Neural cell (in vitro differentiated cells): ENCODE data around the gene KRTAP5-1. TPM values are rescaled to one million over a fixed set of nuclear protein-coding genes. Genes with fewer than 3 reads are reported as not detected.
"Not testable (repeated sequence)": the region's sequence is repeated elsewhere in the genome, so short reads cannot be mapped to it uniquely, and the experiment has no call there.

Experiments
- H2AFZ ChIP-seq: fragments of 200-600, 300-800 bp; sonication (generic), shearing (Covaris generic); 2 replicates; pipeline ENCODE4 v1.6.0; 2014; ENCODE audit warnings: low read depth, mild to moderate bottlenecking, antibody characterized with exemption, low read length, moderate library complexity
- H3F3A ChIP-seq: fragments of 200-600 bp; shearing (Covaris generic); 2 replicates; pipeline ENCODE4 v1.6.1; 2016; ENCODE audit warnings: mild to moderate bottlenecking, moderate library complexity, mixed read lengths, antibody characterized with exemption, low read length; ENCODE audit not compliant: insufficient read depth, poor library complexity, severe bottlenecking
- H3K27ac ChIP-seq: fragments of 200-600, 300-800 bp; sonication (generic), shearing (Covaris generic); 2 replicates; pipeline ENCODE4 v1.5.1; 2014; ENCODE audit warnings: mild to moderate bottlenecking, low read length, moderate library complexity
- H3K27me3 ChIP-seq: fragments of 300-800, 200-600 bp; sonication (generic), shearing (Covaris generic); 2 replicates; pipeline ENCODE4 v1.6.0; 2014; ENCODE audit warnings: mild to moderate bottlenecking, low read depth, low read length, moderate library complexity; ENCODE audit not compliant: insufficient read depth
- H3K36me3 ChIP-seq: fragments of 300-800, 200-600 bp; sonication (generic), shearing (Covaris generic); 2 replicates; pipeline ENCODE4 v1.5.1; 2014; ENCODE audit warnings: mild to moderate bottlenecking, antibody characterized with exemption, low read length, moderate library complexity; ENCODE audit not compliant: insufficient read depth
- H3K4me2 ChIP-seq: fragments of 300-800, 200-600 bp; sonication (generic), shearing (Covaris generic); 2 replicates; pipeline ENCODE4 v1.6.0; 2014; ENCODE audit warnings: mild to moderate bottlenecking, low read length
- H3K4me3 ChIP-seq: fragments of 300-800, 200-600 bp; sonication (generic), shearing (Covaris generic); 2 replicates; pipeline ENCODE4 v1.5.1; 2014; ENCODE audit warnings: mild to moderate bottlenecking, low read length, moderate library complexity
- H3K79me2 ChIP-seq: fragments of 200-600 bp; shearing (Covaris generic); replicated peaks from 2 replicates; pipeline ENCODE4 v1.6.0; 2014; ENCODE audit warnings: mild to moderate bottlenecking, low read length, moderate library complexity; ENCODE audit not compliant: insufficient read depth
- H3K9ac ChIP-seq: fragments of 300-800, 200-600 bp; sonication (generic), shearing (Covaris generic); 2 replicates; pipeline ENCODE4 v1.6.1; 2016; ENCODE audit warnings: mild to moderate bottlenecking, low read length, mixed read lengths
- H3K9me2 ChIP-seq: fragments of 200-600 bp; shearing (Covaris generic); 2 replicates; pipeline ENCODE4 v1.6.1; 2016; ENCODE audit warnings: mild to moderate bottlenecking, low read length, mixed read lengths; ENCODE audit not compliant: insufficient read depth
- H3K9me3 ChIP-seq: fragments of 200-600, 300-800 bp; sonication (generic), shearing (Covaris generic); 2 replicates; pipeline ENCODE4 v1.6.1; 2016; ENCODE audit warnings: mild to moderate bottlenecking, mixed run types, low read length, moderate library complexity, mixed read lengths
- H4K20me1 ChIP-seq: fragments of 200-600 bp; shearing (Covaris generic); 2 replicates; pipeline ENCODE4 v1.6.1; 2016; ENCODE audit warnings: mild to moderate bottlenecking, mixed run types; ENCODE audit not compliant: insufficient read depth
- EP300 ChIP-seq: fragments of 450-650 bp; conservative IDR thresholded peaks from 2 replicates; pipeline ENCODE4 v1.6.1; 2014; ENCODE audit warnings: antibody characterized with exemption, mild to moderate bottlenecking, moderate library complexity; ENCODE audit not compliant: poor library complexity, severe bottlenecking
- EZH2 ChIP-seq: fragments of 200-600, 300-800 bp; shearing (Covaris generic), sonication (generic); IDR thresholded peaks from 2 replicates; pipeline ENCODE4 v1.6.1; 2014; ENCODE audit warnings: antibody characterized with exemption, low read length, borderline replicate concordance, mild to moderate bottlenecking; ENCODE audit not compliant: insufficient read depth, poor library complexity, severe bottlenecking
- MXI1 ChIP-seq: fragments of 450-650 bp; conservative IDR thresholded peaks from 2 replicates; pipeline ENCODE4 v1.6.1; 2014; ENCODE audit warnings: antibody characterized with exemption, mild to moderate bottlenecking; ENCODE audit not compliant: poor library complexity, severe bottlenecking
- POLR2AphosphoS5 ChIP-seq: IDR thresholded peaks from 2 replicates; pipeline ENCODE4 v1.6.1; 2012
- RAD21 ChIP-seq: fragments of 450-650 bp; conservative IDR thresholded peaks from 2 replicates; pipeline ENCODE4 v1.6.1; 2014; ENCODE audit warnings: antibody characterized with exemption, mild to moderate bottlenecking, moderate library complexity
- SMC3 ChIP-seq: fragments of 450-650 bp; conservative IDR thresholded peaks from 2 replicates; pipeline ENCODE4 v1.6.1; 2014; ENCODE audit warnings: antibody characterized with exemption, mild to moderate bottlenecking, moderate library complexity; ENCODE audit not compliant: poor library complexity
- polyA plus RNA-seq: library from polyadenylated mRNA; depleted of rRNA; stranded (reverse); fragments of >200 nt; gene quantifications from 2 replicates; pipeline ENCODE4 v1.2.3, GENCODE V29; 2014
- TF ChIP-seq, protein P1 (sequence below): IDR thresholded peaks from 2 replicates; pipeline ENCODE4 v1.6.1; 2012; ENCODE audit warnings: borderline replicate concordance
- TF ChIP-seq, protein P2 (sequence below): fragments of 450-650 bp; IDR thresholded peaks from 2 replicates; pipeline ENCODE4 v1.5.1; 2014; ENCODE audit warnings: antibody characterized with exemption, mild to moderate bottlenecking, moderate library complexity; ENCODE audit not compliant: poor library complexity, severe bottlenecking

Gene KRTAP5-1
- polyA plus RNA-seq, 1 donor from 2014 or later: not detected

DNA sequence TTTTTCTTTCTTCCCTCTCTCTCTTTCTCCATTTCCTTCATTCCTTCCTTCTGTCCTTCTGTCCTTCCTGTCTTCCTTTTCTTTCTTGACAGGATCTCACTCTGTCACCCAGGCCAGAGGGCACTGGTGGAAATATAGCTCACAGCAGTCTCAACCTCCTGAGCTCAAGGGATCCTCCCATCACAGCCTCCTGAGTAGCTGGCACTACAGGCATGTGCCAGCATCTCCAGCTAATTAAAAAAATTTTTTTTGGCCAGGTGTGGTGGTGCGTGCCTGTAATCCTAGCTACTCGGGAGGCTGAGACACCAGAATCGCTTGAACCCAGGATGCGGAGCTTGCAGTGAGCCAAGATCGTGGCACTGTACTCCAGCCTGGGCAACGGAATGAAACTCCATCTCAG, 8.3 kb downstream of the KRTAP5-1 start:
- no peak overlapping the region for H3K4me2 ChIP-seq
- H4K20me1 ChIP-seq: no peaks in the 10 kb centered on the region
- no peak overlapping the region for H3K4me3 ChIP-seq
- H3K79me2 ChIP-seq: peaks cover 18% of the 10 kb centered on the region
- peaks cover 3% of the 10 kb centered on the region for H3K9me3 ChIP-seq
- H3K36me3 ChIP-seq: no peaks in the 10 kb centered on the region
- TF ChIP-seq, protein P1, sequence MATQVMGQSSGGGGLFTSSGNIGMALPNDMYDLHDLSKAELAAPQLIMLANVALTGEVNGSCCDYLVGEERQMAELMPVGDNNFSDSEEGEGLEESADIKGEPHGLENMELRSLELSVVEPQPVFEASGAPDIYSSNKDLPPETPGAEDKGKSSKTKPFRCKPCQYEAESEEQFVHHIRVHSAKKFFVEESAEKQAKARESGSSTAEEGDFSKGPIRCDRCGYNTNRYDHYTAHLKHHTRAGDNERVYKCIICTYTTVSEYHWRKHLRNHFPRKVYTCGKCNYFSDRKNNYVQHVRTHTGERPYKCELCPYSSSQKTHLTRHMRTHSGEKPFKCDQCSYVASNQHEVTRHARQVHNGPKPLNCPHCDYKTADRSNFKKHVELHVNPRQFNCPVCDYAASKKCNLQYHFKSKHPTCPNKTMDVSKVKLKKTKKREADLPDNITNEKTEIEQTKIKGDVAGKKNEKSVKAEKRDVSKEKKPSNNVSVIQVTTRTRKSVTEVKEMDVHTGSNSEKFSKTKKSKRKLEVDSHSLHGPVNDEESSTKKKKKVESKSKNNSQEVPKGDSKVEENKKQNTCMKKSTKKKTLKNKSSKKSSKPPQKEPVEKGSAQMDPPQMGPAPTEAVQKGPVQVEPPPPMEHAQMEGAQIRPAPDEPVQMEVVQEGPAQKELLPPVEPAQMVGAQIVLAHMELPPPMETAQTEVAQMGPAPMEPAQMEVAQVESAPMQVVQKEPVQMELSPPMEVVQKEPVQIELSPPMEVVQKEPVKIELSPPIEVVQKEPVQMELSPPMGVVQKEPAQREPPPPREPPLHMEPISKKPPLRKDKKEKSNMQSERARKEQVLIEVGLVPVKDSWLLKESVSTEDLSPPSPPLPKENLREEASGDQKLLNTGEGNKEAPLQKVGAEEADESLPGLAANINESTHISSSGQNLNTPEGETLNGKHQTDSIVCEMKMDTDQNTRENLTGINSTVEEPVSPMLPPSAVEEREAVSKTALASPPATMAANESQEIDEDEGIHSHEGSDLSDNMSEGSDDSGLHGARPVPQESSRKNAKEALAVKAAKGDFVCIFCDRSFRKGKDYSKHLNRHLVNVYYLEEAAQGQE: no peak
- TF ChIP-seq EP300 (no peak), RAD21 (no peak), POLR2AphosphoS5 (no peak), EZH2 (no peak)
- no peak overlapping the region for H3K27ac ChIP-seq
- no peaks in the 10 kb centered on the region for H3K9me2 ChIP-seq
- H3K9ac ChIP-seq: no peak overlapping the region
- H2AFZ ChIP-seq: no peak overlapping the region
- peaks cover 9% of the 10 kb centered on the region for H3K27me3 ChIP-seq
- H3F3A ChIP-seq: peaks cover 4% of the 10 kb centered on the region

DNA sequence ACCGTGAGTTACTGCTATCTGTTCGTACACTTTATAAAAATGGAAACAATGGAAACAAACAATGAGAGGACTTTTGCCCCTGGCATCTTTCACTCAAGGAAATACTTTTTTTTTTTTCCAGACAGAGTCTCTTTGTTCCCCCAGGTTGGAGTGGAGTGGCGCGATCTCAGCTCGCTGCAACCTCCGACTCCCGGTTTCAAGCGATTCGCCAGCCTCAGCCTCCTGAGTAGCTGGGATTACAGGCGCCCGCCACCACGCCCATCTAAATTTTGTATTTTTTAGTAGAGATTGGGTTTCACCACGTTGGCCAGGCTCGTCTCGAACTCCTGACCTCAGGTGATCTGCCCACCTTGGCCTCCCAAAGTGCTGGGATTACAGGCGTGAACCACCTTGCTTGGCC, 9.3 kb downstream of the KRTAP5-1 start:
- H3K9ac ChIP-seq, H3K4me2 ChIP-seq, H4K20me1 ChIP-seq, H3K27ac ChIP-seq, H2AFZ ChIP-seq, H3F3A ChIP-seq, H3K9me2 ChIP-seq, H3K27me3 ChIP-seq, H3K9me3 ChIP-seq, H3K36me3 ChIP-seq: not testable (repeated sequence)
- Histone ChIP-seq H3K79me2 (peaks cover 26% of the 10 kb centered on the region), H3K4me3 (peak overlapping the region; percentile 97)

DNA sequence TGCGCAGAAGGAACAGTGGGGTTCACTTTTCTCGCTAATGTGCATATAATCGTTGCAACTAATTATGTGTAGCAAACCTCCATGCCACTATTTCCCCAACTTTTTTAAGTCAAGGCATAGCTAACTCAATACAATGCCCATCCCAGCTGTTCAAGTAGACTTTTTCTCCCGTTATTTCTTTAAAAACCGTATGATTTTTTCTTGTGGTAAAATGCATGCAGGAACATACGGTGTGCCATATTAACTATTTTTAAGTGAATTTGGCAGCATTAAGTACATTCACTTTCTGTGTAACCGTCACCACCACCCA, 10.2 kb downstream of the KRTAP5-1 start:
- H3F3A ChIP-seq: peaks cover 4% of the 10 kb centered on the region
- H3K9me3 ChIP-seq: peaks cover 3% of the 10 kb centered on the region
- TF ChIP-seq, protein P1: no peak
- TF ChIP-seq POLR2AphosphoS5 (no peak), EP300 (no peak), MXI1 (no peak), SMC3 (no peak), RAD21 (no peak)
- TF ChIP-seq, protein P2, sequence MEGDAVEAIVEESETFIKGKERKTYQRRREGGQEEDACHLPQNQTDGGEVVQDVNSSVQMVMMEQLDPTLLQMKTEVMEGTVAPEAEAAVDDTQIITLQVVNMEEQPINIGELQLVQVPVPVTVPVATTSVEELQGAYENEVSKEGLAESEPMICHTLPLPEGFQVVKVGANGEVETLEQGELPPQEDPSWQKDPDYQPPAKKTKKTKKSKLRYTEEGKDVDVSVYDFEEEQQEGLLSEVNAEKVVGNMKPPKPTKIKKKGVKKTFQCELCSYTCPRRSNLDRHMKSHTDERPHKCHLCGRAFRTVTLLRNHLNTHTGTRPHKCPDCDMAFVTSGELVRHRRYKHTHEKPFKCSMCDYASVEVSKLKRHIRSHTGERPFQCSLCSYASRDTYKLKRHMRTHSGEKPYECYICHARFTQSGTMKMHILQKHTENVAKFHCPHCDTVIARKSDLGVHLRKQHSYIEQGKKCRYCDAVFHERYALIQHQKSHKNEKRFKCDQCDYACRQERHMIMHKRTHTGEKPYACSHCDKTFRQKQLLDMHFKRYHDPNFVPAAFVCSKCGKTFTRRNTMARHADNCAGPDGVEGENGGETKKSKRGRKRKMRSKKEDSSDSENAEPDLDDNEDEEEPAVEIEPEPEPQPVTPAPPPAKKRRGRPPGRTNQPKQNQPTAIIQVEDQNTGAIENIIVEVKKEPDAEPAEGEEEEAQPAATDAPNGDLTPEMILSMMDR: no peak
- H3K27ac ChIP-seq: no peak overlapping the region
- peak overlapping the region; percentile 98 for H3K9ac ChIP-seq
- H3K36me3 ChIP-seq: no peaks in the 10 kb centered on the region
- H2AFZ ChIP-seq: no peak overlapping the region
- H4K20me1 ChIP-seq: peaks cover 2% of the 10 kb centered on the region
- H3K4me3 ChIP-seq: peak overlapping the region; percentile 97
- H3K79me2 ChIP-seq: peaks cover 34% of the 10 kb centered on the region
- peak overlapping the region; percentile 95 for H3K4me2 ChIP-seq
- H3K9me2 ChIP-seq: no peaks in the 10 kb centered on the region
- H3K27me3 ChIP-seq: peaks cover 9% of the 10 kb centered on the region
